Breast epithelium (tissue), 3 donors: ENCODE data around the gene PANK3.

ENCODE experiments used
- POLR2AphosphoS5 ChIP-seq, 3 donors: sonication (generic); formaldehyde crosslinking; IDR thresholded peaks; one replicate each; pipeline ENCODE4 v1.6.1; 2017; ENCODE audit warnings: antibody characterized with exemption in 3 of 3
- TF ChIP-seq, protein P1 (sequence below), 3 donors: fragments of 450-650 bp; IDR thresholded peaks; one replicate each; pipeline ENCODE4 v1.5.1; 2016 to 2017; ENCODE audit warnings: antibody characterized with exemption in 3 of 3, mild to moderate bottlenecking in 3 of 3, moderate library complexity in 3 of 3

DNA sequence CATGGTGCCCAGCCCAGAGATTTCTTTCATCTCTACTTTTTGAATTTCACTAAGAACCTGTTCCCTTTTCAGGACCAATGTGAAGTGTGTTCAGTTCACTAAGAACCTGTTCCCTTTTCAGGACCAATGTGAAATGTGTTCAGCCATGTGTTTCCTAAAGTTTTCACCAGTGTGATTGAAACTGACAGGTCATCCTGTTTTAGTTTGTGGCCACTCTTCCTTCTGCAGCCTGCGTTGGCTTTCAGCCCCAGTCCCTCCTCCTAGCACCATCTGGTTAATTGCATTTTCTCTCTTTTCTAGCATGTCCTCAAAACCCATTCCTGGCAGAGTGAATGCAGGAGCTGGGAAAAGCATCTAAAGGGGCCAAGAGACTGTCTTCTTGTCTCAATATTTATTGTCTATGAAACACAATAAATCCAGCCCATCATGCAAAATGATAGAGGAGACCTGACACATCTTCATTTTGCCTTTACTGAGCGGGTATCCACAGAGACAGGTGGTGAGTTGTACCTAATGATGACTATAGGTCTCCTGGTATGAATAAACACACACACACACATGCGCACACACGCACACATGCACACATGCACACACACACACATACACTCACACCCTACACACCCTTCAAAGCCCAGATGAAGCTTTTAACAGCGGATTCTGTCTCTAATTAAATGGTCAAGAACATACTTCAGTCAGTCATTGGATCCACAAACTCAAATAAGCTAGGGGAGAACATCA, 6.1 kb upstream of the PANK3 start:
- TF ChIP-seq, protein P1, sequence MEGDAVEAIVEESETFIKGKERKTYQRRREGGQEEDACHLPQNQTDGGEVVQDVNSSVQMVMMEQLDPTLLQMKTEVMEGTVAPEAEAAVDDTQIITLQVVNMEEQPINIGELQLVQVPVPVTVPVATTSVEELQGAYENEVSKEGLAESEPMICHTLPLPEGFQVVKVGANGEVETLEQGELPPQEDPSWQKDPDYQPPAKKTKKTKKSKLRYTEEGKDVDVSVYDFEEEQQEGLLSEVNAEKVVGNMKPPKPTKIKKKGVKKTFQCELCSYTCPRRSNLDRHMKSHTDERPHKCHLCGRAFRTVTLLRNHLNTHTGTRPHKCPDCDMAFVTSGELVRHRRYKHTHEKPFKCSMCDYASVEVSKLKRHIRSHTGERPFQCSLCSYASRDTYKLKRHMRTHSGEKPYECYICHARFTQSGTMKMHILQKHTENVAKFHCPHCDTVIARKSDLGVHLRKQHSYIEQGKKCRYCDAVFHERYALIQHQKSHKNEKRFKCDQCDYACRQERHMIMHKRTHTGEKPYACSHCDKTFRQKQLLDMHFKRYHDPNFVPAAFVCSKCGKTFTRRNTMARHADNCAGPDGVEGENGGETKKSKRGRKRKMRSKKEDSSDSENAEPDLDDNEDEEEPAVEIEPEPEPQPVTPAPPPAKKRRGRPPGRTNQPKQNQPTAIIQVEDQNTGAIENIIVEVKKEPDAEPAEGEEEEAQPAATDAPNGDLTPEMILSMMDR (IDR thresholded peaks at IDR 0.05): no peak
- no peak for TF ChIP-seq POLR2AphosphoS5 (IDR thresholded peaks at IDR 0.05)
